ENCODE results near the gene CD28. TPM values are rescaled to one million over a fixed set of nuclear protein-coding genes. Genes with fewer than 3 reads are reported as not detected.

CD28 gene
- total and polyA plus RNA-seq, 2 donors from 2014 or later: 0.37 to 4.7 TPM

GRCh38 chr2:203705178-203705577 is 1.3 kb upstream of the CD28 start:
- H3K9ac ChIP-seq (ENCODE audit: low read length in 3 of 3): no peak overlapping the region
- H3K4me1 ChIP-seq (ENCODE audit: control insufficient read depth in 2 of 3, insufficient read depth in 2 of 3, low read depth in 1 of 3, low read length in 3 of 3): no peaks in the 10 kb centered on the region
- H3K27ac ChIP-seq (ENCODE audit: low read depth in 2 of 2, low read length in 2 of 2): no peak overlapping the region
- H3K27me3 ChIP-seq (ENCODE audit: control insufficient read depth, insufficient read depth, low read length): no peaks in the 10 kb centered on the region
- no peak for TF ChIP-seq CTCF (IDR thresholded peaks at IDR 0.05; ENCODE audit: borderline replicate concordance, extremely low read depth, insufficient read depth)
- DNase-seq: no peak
- intact Hi-C loops (cut with DNase I): no loop called here
- no peaks in the 10 kb centered on the region for H3K36me3 ChIP-seq (ENCODE audit: control insufficient read depth in 2 of 3, insufficient read depth in 3 of 3, low read length in 3 of 3)
- no peaks in the 10 kb centered on the region for H3K9me3 ChIP-seq (ENCODE audit: control insufficient read depth in 2 of 3, insufficient read depth in 1 of 3, low read length in 3 of 3)
- FAIRE-seq: no peak
- H3K4me3 ChIP-seq (ENCODE audit: low read length in 3 of 3): no peak overlapping the region

GRCh38 chr2:203707530-203707929 is 1.1 kb downstream of the CD28 start:
- TF ChIP-seq CTCF (IDR thresholded peaks at IDR 0.05; ENCODE audit: borderline replicate concordance, extremely low read depth, insufficient read depth): no peak
- Histone ChIP-seq H3K9me3 (ENCODE audit: control insufficient read depth in 2 of 3, insufficient read depth in 1 of 3, low read length in 3 of 3) (no peaks in the 10 kb centered on the region), H3K9ac (ENCODE audit: low read length in 3 of 3) (no peak overlapping the region), H3K27ac (ENCODE audit: low read depth in 2 of 2, low read length in 2 of 2) (no peak overlapping the region), H3K36me3 (ENCODE audit: control insufficient read depth in 2 of 3, insufficient read depth in 3 of 3, low read length in 3 of 3) (no peaks in the 10 kb centered on the region), H3K4me1 (ENCODE audit: control insufficient read depth in 2 of 3, insufficient read depth in 2 of 3, low read depth in 1 of 3, low read length in 3 of 3) (no peaks in the 10 kb centered on the region), H3K4me3 (ENCODE audit: low read length in 3 of 3) (no peak overlapping the region), H3K27me3 (ENCODE audit: control insufficient read depth, insufficient read depth, low read length) (no peaks in the 10 kb centered on the region)
- FAIRE-seq (no peak), DNase-seq (no peak)
- intact Hi-C loops (cut with DNase I): no loop called here

GRCh38 chr2:203708846-203709396 is 2.5 kb downstream of the CD28 start:
- FAIRE-seq (no peak), DNase-seq (peak in 1 of 5 donors; percentile 31)
- Histone ChIP-seq H3K9me3 (ENCODE audit: control insufficient read depth in 2 of 3, insufficient read depth in 1 of 3, low read length in 3 of 3) (no peaks in the 10 kb centered on the region), H3K36me3 (ENCODE audit: control insufficient read depth in 2 of 3, insufficient read depth in 3 of 3, low read length in 3 of 3) (no peaks in the 10 kb centered on the region), H3K4me3 (ENCODE audit: low read length in 3 of 3) (no peak overlapping the region), H3K9ac (ENCODE audit: low read length in 3 of 3) (no peak overlapping the region), H3K27me3 (ENCODE audit: control insufficient read depth, insufficient read depth, low read length) (no peaks in the 10 kb centered on the region), H3K27ac (ENCODE audit: low read depth in 2 of 2, low read length in 2 of 2) (no peak overlapping the region), H3K4me1 (ENCODE audit: control insufficient read depth in 2 of 3, insufficient read depth in 2 of 3, low read depth in 1 of 3, low read length in 3 of 3) (no peaks in the 10 kb centered on the region)
- intact Hi-C loops (cut with DNase I): no loop called here
- TF ChIP-seq CTCF (IDR thresholded peaks at IDR 0.05; ENCODE audit: borderline replicate concordance, extremely low read depth, insufficient read depth): no peak

Data from kidney (tissue), 14 donors.